Activated gamma-delta T cell treated with Interleukin-2 at 50 U/mL for 16 hours (primary cell): Measurements from ENCODE around the gene SRRT.
A peak's percentile ranks its signal among the peaks of the same experiment; 100 is the strongest.

Experiments used
- DNase-seq: peaks from one replicate; pipeline ENCODE4 v3.0.0-alpha.2; 2020

SRRT gene

GRCh38 chr7:100856871-100857282 lies 18.0 kb upstream of the SRRT start:
- DNase-seq, result no peak

- no peak for DNase-seq
Observed at GRCh38 chr7:100859856-100860255, 15.0 kb upstream of the SRRT start.

DNA sequence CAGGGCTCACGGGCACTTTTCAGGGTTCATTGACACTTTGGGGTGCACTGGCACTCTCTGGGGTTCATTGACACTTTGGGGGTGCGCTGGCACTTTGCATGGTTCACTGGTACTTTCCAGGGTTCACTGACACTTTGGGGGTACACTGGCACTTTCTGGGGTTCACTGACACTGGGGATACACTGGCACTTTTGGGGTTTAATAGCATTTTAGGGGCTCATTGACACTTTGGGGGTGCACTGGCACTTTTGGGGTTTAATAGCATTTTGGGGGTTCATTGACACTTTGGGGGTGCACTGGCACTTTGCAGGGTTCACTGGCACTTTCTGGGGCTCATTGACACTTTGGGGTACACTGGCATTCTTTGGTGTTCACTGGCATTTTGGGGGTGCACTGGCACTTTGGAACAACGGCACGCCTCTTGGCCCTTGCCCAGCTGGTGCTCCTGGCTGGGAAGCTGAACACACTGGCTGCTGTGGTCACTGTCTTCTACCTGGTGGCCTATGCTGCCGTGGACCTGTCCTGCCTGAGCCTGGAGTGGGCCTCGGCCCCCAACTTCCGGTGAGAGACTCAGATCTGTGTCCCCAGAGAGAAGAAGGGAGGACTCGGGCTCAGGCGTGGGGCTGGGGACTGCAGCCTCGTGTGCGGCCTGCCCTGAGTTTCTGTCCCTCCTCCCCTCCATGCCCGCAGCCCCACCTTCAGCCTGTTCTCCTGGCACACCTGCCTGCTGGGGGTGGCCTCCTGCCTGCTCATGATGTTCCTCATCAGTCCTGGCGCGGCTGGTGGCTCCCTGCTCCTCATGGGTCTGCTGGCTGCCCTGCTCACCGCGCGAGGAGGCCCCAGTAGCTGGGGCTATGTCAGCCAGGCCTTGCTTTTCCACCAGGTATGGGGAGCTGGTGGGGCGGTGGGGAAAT lies 13.9 kb upstream of the SRRT start:
- DNase-seq, result no peak

DNA sequence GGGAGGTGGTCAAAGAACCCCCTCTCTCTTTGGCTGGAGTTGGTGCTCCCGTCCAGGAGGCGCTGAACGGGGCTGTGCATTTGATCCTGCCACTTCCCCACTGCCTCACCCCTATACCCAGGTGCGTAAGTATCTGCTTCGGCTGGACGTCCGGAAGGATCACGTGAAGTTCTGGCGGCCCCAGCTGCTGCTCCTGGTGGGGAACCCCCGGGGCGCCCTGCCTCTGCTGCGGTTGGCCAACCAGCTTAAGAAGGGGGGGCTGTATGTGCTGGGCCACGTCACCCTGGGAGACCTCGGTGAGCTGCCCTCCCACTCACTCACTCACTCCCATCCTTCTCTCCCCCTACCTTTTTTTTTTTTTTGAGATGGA lies 13.3 kb upstream of the SRRT start:
- no peak for DNase-seq

DNA sequence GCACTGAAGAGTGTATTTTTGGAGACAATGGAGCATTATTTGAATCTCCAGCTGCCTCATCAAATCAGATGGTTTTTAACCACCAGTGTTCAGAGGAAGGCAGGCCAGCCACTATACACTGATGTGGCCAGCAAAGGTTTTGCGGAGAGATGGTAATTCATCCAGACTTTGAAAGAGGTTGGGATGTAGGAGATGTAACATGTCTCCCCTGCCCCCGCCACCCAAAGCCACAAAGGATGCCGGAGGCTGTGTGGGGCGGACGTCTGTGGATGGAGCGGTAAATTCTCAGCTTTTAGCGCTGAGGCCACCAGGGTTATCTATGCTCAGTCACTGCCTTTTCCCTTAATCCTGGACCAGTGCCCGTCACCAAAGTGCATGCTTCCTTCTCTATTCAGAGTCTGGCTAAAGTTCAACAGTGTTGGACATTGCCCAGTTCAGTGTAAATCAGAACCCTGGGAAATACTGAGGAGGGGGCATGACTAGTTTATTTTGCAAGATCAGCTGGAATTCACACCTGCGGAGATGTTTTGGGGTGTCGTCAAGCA lies 11.4 kb upstream of the SRRT start:
- no peak for DNase-seq

DNA sequence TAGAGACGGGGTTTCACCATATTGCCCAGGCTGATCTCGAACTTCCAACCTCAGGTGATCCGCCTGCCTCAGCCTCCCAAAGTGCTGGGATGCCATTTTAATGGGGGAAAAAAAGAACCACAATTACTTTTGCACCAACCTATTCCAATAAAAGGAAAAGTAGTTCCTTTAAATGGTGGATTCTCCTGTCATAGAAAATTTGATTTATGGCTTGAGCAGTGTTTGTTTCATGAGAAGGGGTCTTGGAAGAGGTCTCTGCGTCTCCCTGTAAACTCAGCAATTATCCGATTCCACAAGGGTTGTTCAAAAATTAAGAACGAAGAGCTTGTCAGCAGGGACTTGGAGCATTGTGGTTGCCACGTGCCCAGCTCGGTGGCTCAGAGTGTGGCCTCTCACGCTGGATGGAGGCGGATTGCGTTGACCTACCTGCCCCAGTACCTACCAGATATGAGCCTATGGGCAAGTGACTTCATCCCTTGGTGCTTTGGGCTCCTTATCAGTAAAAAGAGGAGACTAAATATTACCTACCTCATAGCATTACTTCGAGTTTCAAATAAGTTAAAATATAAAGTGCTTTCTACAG lies 10.5 kb upstream of the SRRT start:
- no peak for DNase-seq

GRCh38 chr7:100865372-100865911 lies 9.5 kb upstream of the SRRT start:
- no peak for DNase-seq

- DNase-seq, result peak; percentile 44
Observed at GRCh38 chr7:100865938-100866728, 8.8 kb upstream of the SRRT start.

DNA sequence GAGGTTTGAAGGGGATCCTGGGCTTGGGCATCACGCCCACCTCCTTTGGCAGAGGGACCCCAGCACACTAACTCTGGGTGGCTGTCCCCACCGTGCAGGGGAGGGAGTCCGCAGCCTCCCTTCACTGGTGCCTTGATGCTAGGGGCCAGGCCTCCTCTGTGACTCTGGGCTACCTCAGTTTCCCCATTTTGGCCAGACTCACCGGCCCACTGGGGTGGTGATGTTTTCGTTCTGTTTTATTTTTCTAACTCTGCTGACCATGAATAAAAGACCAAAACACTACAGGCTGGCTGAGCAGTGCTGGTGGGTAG lies 8.2 kb upstream of the SRRT start:
- no peak for DNase-seq

- DNase-seq, result no peak
Observed at GRCh38 chr7:100867040-100867775, 7.7 kb upstream of the SRRT start, which contains the start of gene TRIP6. TSS of gene TRIP6 (plus strand) at chr7:100867387. CDS start at chr7:100867498, 111 bp downstream.

DNA sequence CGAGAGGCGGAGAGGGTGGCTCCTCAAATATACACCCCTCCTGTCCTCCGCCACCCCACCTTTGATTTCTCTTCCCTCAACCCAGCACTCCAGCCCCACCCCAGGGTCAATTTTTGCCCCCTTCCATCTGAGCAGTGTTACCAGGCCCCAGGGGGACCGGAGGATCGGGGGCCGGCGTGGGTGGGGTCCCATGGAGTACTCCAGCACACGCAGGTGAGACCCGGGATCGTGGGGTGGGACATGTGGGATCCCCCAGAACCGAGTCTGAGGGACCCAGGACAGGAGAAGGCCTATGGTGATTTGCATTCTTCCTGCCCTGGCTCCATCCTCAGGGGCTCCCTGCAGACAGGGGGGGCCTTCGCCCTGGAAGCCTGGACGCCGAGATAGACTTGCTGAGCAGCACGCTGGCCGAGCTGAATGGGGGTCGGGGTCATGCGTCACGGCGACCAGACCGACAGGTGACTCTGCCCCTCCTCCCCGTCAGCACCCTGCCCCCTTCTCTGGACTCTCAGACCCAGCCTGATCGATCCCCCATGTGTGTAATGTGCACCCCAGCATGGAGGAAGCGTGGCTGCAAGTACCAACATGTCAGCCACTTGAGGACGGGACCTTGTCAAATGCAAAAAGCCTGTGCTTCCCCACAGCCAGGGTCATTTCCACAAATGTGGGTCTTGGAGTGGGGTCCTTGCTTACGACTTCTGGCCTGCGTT lies 7.0 kb upstream of the SRRT start:
- no peak for DNase-seq

GRCh38 chr7:100873599-100874299 lies 1.2 kb upstream of the SRRT start:
- DNase-seq, result no peak

DNA sequence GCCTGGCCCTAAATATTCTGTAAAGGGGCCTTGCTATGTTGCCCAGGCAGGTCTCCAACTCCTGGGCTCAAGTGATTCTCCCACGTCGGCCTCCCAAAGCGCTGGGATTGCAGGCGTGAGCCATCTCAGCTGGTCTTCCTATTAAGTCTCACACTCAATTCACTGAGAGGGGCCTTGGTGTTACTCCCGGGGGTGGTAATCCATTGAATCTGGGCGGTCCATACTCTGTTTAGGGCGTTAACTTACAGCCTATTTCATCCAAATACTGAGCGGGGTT lies 665 bp upstream of the SRRT start:
- no peak for DNase-seq

DNA sequence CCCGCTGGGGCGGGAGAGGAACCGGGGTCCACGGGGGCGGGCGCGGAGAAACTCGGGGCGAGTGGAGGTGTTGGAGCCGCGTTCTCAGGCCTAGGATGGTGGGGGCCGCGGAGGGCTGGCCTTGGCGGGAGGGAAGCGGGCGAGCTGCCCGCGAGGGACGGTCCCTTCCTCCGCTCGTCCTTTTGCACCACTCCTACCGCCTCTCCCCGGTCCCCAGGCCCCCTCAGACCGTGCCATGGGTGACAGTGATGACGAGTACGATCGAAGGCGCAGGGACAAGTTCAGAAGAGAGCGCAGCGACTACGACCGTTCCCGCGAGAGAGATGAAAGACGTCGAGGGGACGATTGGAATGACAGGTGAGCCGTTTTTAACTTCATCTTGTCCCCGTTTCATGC lies 451 bp downstream of the SRRT start:
- no peak for DNase-seq

DNA sequence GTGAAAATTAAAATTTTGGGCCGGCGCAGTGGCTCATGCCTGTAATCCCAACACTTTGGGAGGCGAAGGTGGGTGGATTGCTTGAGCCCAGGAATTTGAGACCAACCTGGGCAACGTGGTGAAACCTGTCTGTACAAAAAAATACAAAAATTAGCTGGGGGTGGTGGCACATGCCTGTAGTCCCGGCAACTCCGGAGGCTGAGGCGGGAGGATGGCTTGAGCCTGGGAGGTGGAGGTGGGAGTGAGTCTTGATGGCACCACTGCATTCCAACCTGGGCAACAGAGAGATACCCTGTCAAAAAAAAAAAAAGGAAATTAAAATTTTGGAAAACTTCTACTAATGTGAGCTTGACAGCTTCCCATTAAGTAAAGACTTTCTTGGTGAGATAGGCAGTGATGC lies 3.1 kb downstream of the SRRT start:
- DNase-seq, result no peak

- no peak for DNase-seq
Observed at GRCh38 chr7:100878685-100879084, 3.8 kb downstream of the SRRT start.

DNA sequence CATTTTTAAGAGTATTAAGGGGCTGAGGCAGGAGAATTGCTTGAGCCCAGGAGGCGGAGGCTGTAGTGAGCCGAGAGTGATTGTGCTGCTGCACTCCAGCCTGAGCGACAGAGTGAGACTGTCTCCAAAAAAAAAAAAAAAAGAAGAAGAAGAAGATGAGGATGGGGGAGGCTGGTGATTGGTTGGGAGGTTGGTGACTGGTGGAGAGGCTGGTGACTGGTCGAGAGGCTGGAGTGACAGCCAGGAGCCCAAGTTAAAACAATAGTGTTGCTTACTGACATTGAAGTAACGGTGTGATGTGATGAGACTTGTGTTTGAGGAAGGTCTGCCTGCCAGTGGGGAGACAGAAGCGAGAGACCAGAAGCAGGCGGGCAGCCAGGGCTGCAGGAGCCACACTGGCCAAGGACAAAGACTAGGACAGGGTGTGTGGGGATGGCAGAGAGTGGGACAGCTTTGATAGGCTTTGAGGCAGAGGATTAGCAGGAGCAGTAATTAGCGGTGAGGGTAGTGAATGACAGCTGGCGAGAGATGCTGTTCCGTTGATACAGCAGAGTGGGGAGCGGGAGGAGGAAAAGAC lies 4.9 kb downstream of the SRRT start:
- DNase-seq, result no peak

DNA sequence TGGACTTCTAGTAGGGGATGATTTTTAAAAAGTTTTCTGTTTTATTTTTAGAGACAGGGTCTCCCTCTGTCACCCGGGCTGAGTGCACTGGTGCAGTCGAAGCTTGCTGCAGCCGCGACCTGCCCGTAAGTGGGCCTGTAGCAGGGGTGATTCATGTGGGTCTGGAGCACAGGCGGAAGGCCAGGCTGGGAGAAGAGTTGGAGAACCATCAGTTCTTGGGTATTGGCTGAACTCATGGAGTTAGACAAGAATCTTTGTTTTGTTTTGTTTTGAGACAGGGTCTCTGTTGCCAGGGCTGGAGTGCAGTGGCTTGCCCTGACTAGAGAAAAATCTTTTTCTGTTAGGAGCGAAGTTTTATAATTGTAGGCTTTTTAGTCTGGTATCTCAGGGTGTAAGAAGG lies 5.7 kb downstream of the SRRT start:
- DNase-seq, result no peak

- DNase-seq, result no peak
Observed at GRCh38 chr7:100881136-100881535, 6.2 kb downstream of the SRRT start.

- no peak for DNase-seq
Observed at GRCh38 chr7:100882201-100882600, 7.3 kb downstream of the SRRT start.
